ENCODE measurements around the gene USP5.

GRCh38 chr12:6831450-6831995 lies 20.4 kb upstream of the USP5 start:
- no peak for TF ChIP-seq CTCF (IDR thresholded peaks at IDR 0.05)
- TF ChIP-seq POLR2A (IDR thresholded peaks at IDR 0.05) = no peak

All from lower leg skin (tissue), 3 donors.